Hepatocyte (in vitro differentiated cells): ENCODE data around the gene MRPL55.

Experiments used
- CTCF ChIP-seq: fragments of 200-600 bp; sonication (generic); IDR thresholded peaks from 2 replicates; pipeline ENCODE4 v1.5.1; 2016; ENCODE audit warnings: antibody characterized with exemption, mild to moderate bottlenecking; ENCODE audit not compliant: poor library complexity
- EZH2 ChIP-seq: fragments of 200-600 bp; sonication (generic); IDR thresholded peaks from 2 replicates; pipeline ENCODE4 v1.6.1; 2016; ENCODE audit warnings: antibody characterized with exemption, mild to moderate bottlenecking, borderline replicate concordance
- EZH2phosphoT487 ChIP-seq: fragments of 200-600 bp; sonication (generic); IDR thresholded peaks from one replicate; pipeline ENCODE4 v1.6.1; 2018; ENCODE audit warnings: antibody characterized with exemption, mild to moderate bottlenecking, low read depth, moderate library complexity; ENCODE audit not compliant: unreplicated experiment, severe bottlenecking

- no peak for TF ChIP-seq CTCF
- no peak for TF ChIP-seq EZH2phosphoT487
- TF ChIP-seq EZH2 = no peak
Measured at GRCh38 chr1:228073061-228073856, 35.8 kb downstream of the MRPL55 start.
